Adrenal gland (tissue), 12 donors: Measurements from ENCODE around the gene GHRHR. TPM values are rescaled to one million over a fixed set of nuclear protein-coding genes. Genes with fewer than 3 reads are reported as not detected.

ENCODE experiments used
- DNase-seq, 7 donors: peaks; one replicate each; pipeline ENCODE4 v3.0.0-alpha.2; 2019 to 2020
- H3K27ac ChIP-seq, 5 donors: fragments of 200-600 bp; sonication (generic) in 4 of 5; 1 replicate in 3 of 5; 2 replicates in 2 of 5; pipeline versions ENCODE4 v1.5.1 to v1.8.0; 2016 to 2020; ENCODE audit warnings: mild to moderate bottlenecking in 1 of 5
- H3K27me3 ChIP-seq: fragments of 200-600 bp; 2 replicates; pipeline ENCODE4 v1.8.0; 2021
- H3K36me3 ChIP-seq, 2 donors: fragments of 200-600 bp; replicated peaks in 1 of 2; 1 replicate in 1 of 2; 2 replicates in 1 of 2; pipeline versions ENCODE4 v1.5.1 to v1.8.0; 2018 to 2022
- H3K4me1 ChIP-seq, 2 donors: fragments of 200-600 bp; replicated peaks in 1 of 2; 1 replicate in 1 of 2; 2 replicates in 1 of 2; pipeline versions ENCODE4 v1.5.1 to v1.8.0; 2018 to 2021
- H3K4me3 ChIP-seq, 4 donors: fragments of 200-600 bp; sonication (generic) in 3 of 4; one replicate each; pipeline ENCODE4 v1.5.1; 2016 to 2018
- H3K9me3 ChIP-seq, 3 donors: fragments of 200-600 bp; sonication (generic) in 1 of 3; replicated peaks in 1 of 3; 1 replicate in 2 of 3; 2 replicates in 1 of 3; pipeline versions ENCODE4 v1.5.1 to v1.8.0; 2016 to 2021
- CTCF ChIP-seq, 6 experiments: fragments of 450-650 bp in 4 of 6; fragments of 200-600 bp in 2 of 6; sonication (generic) in 1 of 6; IDR thresholded peaks; 1 replicate in 5 of 6; 2 replicates in 1 of 6; pipeline versions ENCODE4 v1.5.1 to v1.8.0; 2016 to 2021; ENCODE audit warnings: antibody characterized with exemption in 6 of 6, mild to moderate bottlenecking in 2 of 6, moderate library complexity in 1 of 6
- POLR2A ChIP-seq, 2 donors: fragments of 450-650 bp; IDR thresholded peaks; one replicate each; pipeline ENCODE4 v1.6.1; 2017; ENCODE audit warnings: antibody characterized with exemption in 2 of 2, mild to moderate bottlenecking in 2 of 2, moderate library complexity in 1 of 2
- WGBS, 4 donors: extraction: QIAGEN DNeasy Blood & Tissue Kit in 2 of 4; methylation state at CpG; one replicate each; pipeline versions ENCODE4 v1.1.5 to v1.1.7; 2013 to 2017; 5-methylcytosine and 5-hydroxymethylcytosine counted together
- intact Hi-C, 2 donors: fragments of 100-400 bp; cut with DNase I; formaldehyde crosslinking; loops; one replicate each; pipeline versions ENCODE4 v1.14.1 to v1.15.0; 2022 to 2023
- polyA plus RNA-seq, 3 donors: library from polyadenylated mRNA; stranded (reverse); fragments of 200-250 nt in 2 of 3; fragments of 350-450 nt in 1 of 3; fragmentation: Illumina TruSeq in 1 of 3; extraction: RNeasy Lipid Tissue Mini Kit (QIAGEN cat#74804) in 1 of 3; gene quantifications; one replicate each; pipeline ENCODE4 v1.2.3, GENCODE V29; 2013 to 2014
- total RNA-seq, 9 donors: library from RNA; depleted of rRNA in 4 of 9; stranded (reverse); fragments of >200 nt in 4 of 9; fragments of 120-200 nt in 1 of 9; fragmentation: NEBNext Ultra II Directional in 1 of 9; extraction: Animal tissue kit (Norgen Biotek cat#: 25700) in 1 of 9; gene quantifications; one replicate each; pipeline versions ENCODE4 v1.1.0 to v1.2.4, GENCODE V29; 2013 to 2023
- donor health status: healthy with polysubstance abuse.
- donor health status: Bipolar disorder and iron deficiency.
- donor health status: DM: yes; HTN: yes; CAD: no.
- donor health status: DM: no; HTN: no; CAD: no.
- donor health status: DM: no; HTN: no; CAD: no.
- donor health status: DM: yes; HTN: yes; CAD: no.

GHRHR gene
- total and polyA plus RNA-seq, 12 donors, result 0.33 to 11.5 (median 0.64) TPM; not detected in 6

GRCh38 chr7:30989008-30989823 lies 25.5 kb downstream of the GHRHR start:
- Histone ChIP-seq H3K4me1 (peaks cover 12 to 14% of the 10 kb centered on the region in 2 donors), H3K9me3 (no peaks in the 10 kb centered on the region), H3K27me3 (no peaks in the 10 kb centered on the region), H3K36me3 (no peaks in the 10 kb centered on the region), H3K4me3 (no peak overlapping the region), H3K27ac (no peak overlapping the region)
- WGBS, 4 donors, result 84 to 91% (median 88%) methylated on average over 11 to 16 of the region's 16 CpGs
- TF ChIP-seq POLR2A (IDR thresholded peaks at IDR 0.05) (no peak), CTCF (IDR thresholded peaks at IDR 0.05) (no peak)
- intact Hi-C loops, result no loop called here
- no peak for DNase-seq

GRCh38 chr7:30989824-30990672 lies 26.3 kb downstream of the GHRHR start:
- no peaks in the 10 kb centered on the region for H3K27me3 ChIP-seq
- no peak overlapping the region for H3K4me3 ChIP-seq
- no peak overlapping the region for H3K27ac ChIP-seq
- intact Hi-C loops, result no loop called here
- WGBS, 4 donors, result 89 to 93% (median 91%) methylated on average over 7 to 10 of the region's 10 CpGs
- peaks cover 12 to 14% of the 10 kb centered on the region in 2 donors for H3K4me1 ChIP-seq
- TF ChIP-seq POLR2A (IDR thresholded peaks at IDR 0.05), result no peak
- no peak for TF ChIP-seq CTCF (IDR thresholded peaks at IDR 0.05)
- no peaks in the 10 kb centered on the region for H3K36me3 ChIP-seq
- no peaks in the 10 kb centered on the region for H3K9me3 ChIP-seq
- DNase-seq, result no peak

GRCh38 chr7:30990673-30991170 lies 27.0 kb downstream of the GHRHR start:
- Histone ChIP-seq H3K4me1 (peaks cover 12 to 14% of the 10 kb centered on the region in 2 donors), H3K4me3 (no peak overlapping the region), H3K27ac (no peak overlapping the region), H3K9me3 (no peaks in the 10 kb centered on the region), H3K36me3 (no peaks in the 10 kb centered on the region), H3K27me3 (no peaks in the 10 kb centered on the region)
- intact Hi-C loops, result no loop called here
- no peak for TF ChIP-seq POLR2A (IDR thresholded peaks at IDR 0.05)
- no peak for TF ChIP-seq CTCF (IDR thresholded peaks at IDR 0.05)
- no peak for DNase-seq
- 79 to 85% (median 83%) methylated on average over 6 of the region's 6 CpGs for whole genome bisulfite sequencing, 4 donors

- Histone ChIP-seq H3K36me3 (no peaks in the 10 kb centered on the region), H3K9me3 (no peaks in the 10 kb centered on the region), H3K27ac (peak overlapping the region in 1 of 5 donors; percentile 57), H3K4me1 (peaks cover 12 to 14% of the 10 kb centered on the region in 2 donors), H3K27me3 (no peaks in the 10 kb centered on the region), H3K4me3 (no peak overlapping the region)
- TF ChIP-seq POLR2A (IDR thresholded peaks at IDR 0.05), result no peak
- TF ChIP-seq CTCF (IDR thresholded peaks at IDR 0.05), result no peak
- DNase-seq, result peak in 1 of 7 donors; percentile 74
- intact Hi-C loops, result no loop called here
- 85 to 89% (median 86%) methylated on average over 10 to 18 of the region's 18 CpGs for WGBS, 4 donors
These were observed 28.7 kb downstream of the GHRHR start for GRCh38 chr7:30992414-30992813.
